SK-N-SH (cell line): Measurements from ENCODE around the gene KRT80. TPM values are rescaled to one million over a fixed set of nuclear protein-coding genes. Genes with fewer than 3 reads are reported as not detected.

Source experiments
- CTCF ChIA-PET: fragments of 300-600, 350-600 bp; formaldehyde crosslinking; extraction: SDS; loops from one replicate; lab custom pipeline; 2021; lab: Yijun Ruan, JAX
- POLR2A ChIA-PET: fragments of 350-600 bp; sonication (Branson Sonifier 250); formaldehyde crosslinking; extraction: SDS; loops from one replicate; lab custom pipeline; 2020; ENCODE audit warnings: antibody characterized with exemption, inconsistent platforms; lab: Yijun Ruan, JAX
- DNase-seq: peaks from one replicate; pipeline ENCODE4 v3.0.0; 2012
- H2AFZ ChIP-seq: fragments of 200-600 bp; sonication (generic); 2 replicates; pipeline ENCODE4 v1.8.1; 2016; ENCODE audit warnings: antibody characterized with exemption, mild to moderate bottlenecking, low read depth
- H3F3A ChIP-seq: fragments of 200-600 bp; sonication (generic); replicated peaks from 2 replicates; pipeline ENCODE3; 2016; ENCODE audit warnings: antibody characterized with exemption, mild to moderate bottlenecking; ENCODE audit not compliant: insufficient read depth
- H3K27ac ChIP-seq, 2 experiments: fragments of 200-500 bp in 1 of 2; fragments of 200-600 bp in 1 of 2; sonication (Bioruptor generic) in 1 of 2; sonication (generic), shearing (Covaris generic) in 1 of 2; 2 replicates each; pipeline versions ENCODE4 v1.5.1 to v1.6.1; 2014 to 2016; ENCODE audit warnings: low read depth in 2 of 2, inconsistent platforms in 1 of 2, low read length in 1 of 2, mild to moderate bottlenecking in 1 of 2, mixed read lengths in 1 of 2
- H3K27me3 ChIP-seq: fragments of 200-600 bp; sonication (generic), shearing (Covaris generic); 2 replicates; pipeline ENCODE4 v1.6.1; 2016; ENCODE audit warnings: mixed run types; ENCODE audit not compliant: insufficient read depth
- H3K36me3 ChIP-seq, 2 experiments: fragments of 200-500 bp in 1 of 2; fragments of 200-600 bp in 1 of 2; sonication (Bioruptor generic) in 1 of 2; sonication (generic) in 1 of 2; replicated peaks in 1 of 2; 2 replicates each; pipeline versions ENCODE3 to v1.5.1; 2014 to 2016; ENCODE audit warnings: low read length in 1 of 2, mild to moderate bottlenecking in 1 of 2; ENCODE audit not compliant: insufficient read depth in 2 of 2, control insufficient read depth in 1 of 2
- H3K4me1 ChIP-seq, 2 experiments: fragments of 200-500 bp in 1 of 2; fragments of 200-600 bp in 1 of 2; sonication (Bioruptor generic) in 1 of 2; sonication (generic), shearing (Covaris generic) in 1 of 2; 2 replicates each; pipeline versions ENCODE4 v1.5.1 to v1.6.1; 2014 to 2016; ENCODE audit warnings: low read depth in 1 of 2, low read length in 1 of 2, mixed run types in 1 of 2; ENCODE audit not compliant: insufficient read depth in 2 of 2, control insufficient read depth in 1 of 2
- H3K4me2 ChIP-seq: fragments of 200-600 bp; sonication (generic), shearing (Covaris generic); 2 replicates; pipeline ENCODE4 v1.6.1; 2017; ENCODE audit warnings: mixed run types
- H3K4me3 ChIP-seq, 2 experiments: fragments of 200-500 bp in 1 of 2; fragments of 200-600 bp in 1 of 2; sonication (Bioruptor generic) in 1 of 2; sonication (generic), shearing (Covaris generic) in 1 of 2; 2 replicates each; pipeline versions ENCODE4 v1.5.1 to v1.8.1; 2014 to 2016; ENCODE audit warnings: low read depth in 2 of 2, inconsistent platforms in 1 of 2, low read length in 1 of 2, mild to moderate bottlenecking in 1 of 2, mixed read lengths in 1 of 2, moderate library complexity in 1 of 2
- H3K79me2 ChIP-seq: fragments of 200-600 bp; sonication (generic); 2 replicates; pipeline ENCODE4 v1.8.1; 2017; ENCODE audit warnings: mild to moderate bottlenecking; ENCODE audit not compliant: insufficient read depth
- H3K9ac ChIP-seq: fragments of 200-600 bp; sonication (generic); 2 replicates; pipeline ENCODE4 v1.6.1; 2017; ENCODE audit warnings: mixed run types
- H3K9me2 ChIP-seq: fragments of 200-600 bp; sonication (generic); 2 replicates; pipeline ENCODE4 v1.6.1; 2017; ENCODE audit warnings: mixed run types
- H3K9me3 ChIP-seq: fragments of 200-600 bp; sonication (generic); 2 replicates; pipeline ENCODE4 v1.6.1; 2017; ENCODE audit warnings: mixed run types, mild to moderate bottlenecking, moderate library complexity
- H4K20me1 ChIP-seq: fragments of 200-600 bp; sonication (generic); 2 replicates; pipeline ENCODE4 v1.6.1; 2017; ENCODE audit warnings: mild to moderate bottlenecking, mixed run types; ENCODE audit not compliant: insufficient read depth
- CHD2 ChIP-seq: fragments of 150-350 bp; IDR thresholded peaks from 2 replicates; pipeline ENCODE4 v1.6.1; 2018; ENCODE audit warnings: low read length; ENCODE audit not compliant: partially characterized antibody
- CTCF ChIP-seq: fragments of 200-600 bp; sonication (generic); IDR thresholded peaks from 2 replicates; pipeline ENCODE4 v1.6.1; 2017; ENCODE audit warnings: antibody characterized with exemption, mild to moderate bottlenecking, moderate library complexity
- ELF1 ChIP-seq: IDR thresholded peaks from 2 replicates; pipeline ENCODE4 v1.4.0; 2012
- EP300 ChIP-seq, 2 experiments: IDR thresholded peaks; 2 replicates each; pipeline versions ENCODE4 v1.4.0 to v1.6.1; 2012; ENCODE audit warnings: borderline replicate concordance in 1 of 2, low read depth in 1 of 2, low read length in 1 of 2
- FOXM1 ChIP-seq: IDR thresholded peaks from 2 replicates; pipeline ENCODE4 v1.4.0; 2012; ENCODE audit warnings: low read depth, mild to moderate bottlenecking
- GABPA ChIP-seq: IDR thresholded peaks from 2 replicates; pipeline ENCODE4 v1.4.0; 2012; ENCODE audit warnings: low read depth, mild to moderate bottlenecking
- GATA2 ChIP-seq: sonication (generic); formaldehyde crosslinking; IDR thresholded peaks from 2 replicates; pipeline ENCODE4 v1.5.0; 2020; ENCODE audit warnings: mild to moderate bottlenecking, missing genetic modification reagents
- MXI1 ChIP-seq: IDR thresholded peaks from 2 replicates; pipeline ENCODE4 v1.6.1; 2012; ENCODE audit warnings: mild to moderate bottlenecking, low read depth, low read length, improper control_type of control experiment
- NFIC ChIP-seq: IDR thresholded peaks from 2 replicates; pipeline ENCODE4 v1.4.0; 2012; ENCODE audit warnings: borderline replicate concordance
- PBX3 ChIP-seq: IDR thresholded peaks from 2 replicates; pipeline ENCODE4; 2012
- RCOR1 ChIP-seq: fragments of 150-350 bp; IDR thresholded peaks from 2 replicates; pipeline ENCODE4 v1.6.1; 2017; ENCODE audit warnings: antibody characterized with exemption, low read length
- REST ChIP-seq: IDR thresholded peaks from 2 replicates; pipeline ENCODE4 v1.6.1; 2012; ENCODE audit warnings: mild to moderate bottlenecking, low read depth, low read length, moderate library complexity
- RFX5 ChIP-seq: IDR thresholded peaks from 2 replicates; pipeline ENCODE4 v1.6.1; 2012; ENCODE audit warnings: mild to moderate bottlenecking, improper control_type of control experiment, low read length
- RXRA ChIP-seq: IDR thresholded peaks from 2 replicates; pipeline ENCODE4 v1.4.0; 2012; ENCODE audit warnings: low read depth, mild to moderate bottlenecking, borderline replicate concordance
- SIN3A ChIP-seq: IDR thresholded peaks from 2 replicates; pipeline ENCODE4 v1.6.1; 2012; ENCODE audit warnings: low read depth, mild to moderate bottlenecking, low read length, moderate library complexity, borderline replicate concordance
- SMC3 ChIP-seq: IDR thresholded peaks from 2 replicates; pipeline ENCODE4 v1.6.1; 2012; ENCODE audit warnings: low read depth, low read length, improper control_type of control experiment
- TCF12 ChIP-seq: IDR thresholded peaks from 2 replicates; pipeline ENCODE4 v1.4.0; 2012
- WGBS: methylation state at CpG from one replicate; pipeline ENCODE4 v1.1.6; 2017; ENCODE audit warnings: low lambda C conversion rate; 5-methylcytosine and 5-hydroxymethylcytosine counted together
- polyA plus RNA-seq, 3 experiments: library from polyadenylated mRNA; depleted of rRNA; stranded (reverse); fragments of >200 nt; gene quantifications; 2 replicates each; pipeline ENCODE4 v1.2.3, GENCODE V29; 2012

The KRT80 gene
- polyA plus RNA-seq, 1 of the 3 experiments (the other 2 are of a cell fraction): 14.9 TPM

GRCh38 chr12:52125476-52125900 is 66.3 kb downstream of the KRT80 start (continued):
- TF ChIP-seq RCOR1 (no peak), MXI1 (no peak), NFIC (no peak)

GRCh38 chr12:52123487-52124186 is 68.2 kb downstream of the KRT80 start:
- CTCF ChIA-PET: interaction anchor here (0.5 to 13.5 kb wide), 11 partner anchors 9 to 762 kb away, joined by 3 to 247 read pairs (median 4); no protein-coding TSS in a partner anchor
- 66% methylated on average over 8 of the region's 8 CpGs for WGBS
- no peaks in the 10 kb centered on the region for H3K79me2 ChIP-seq
- H3K27me3 ChIP-seq: no peaks in the 10 kb centered on the region; the same call in 1 of the 2 replicates
- H4K20me1 ChIP-seq: no peaks in the 10 kb centered on the region
- POLR2A ChIA-PET: no interaction called here
- H2AFZ ChIP-seq: no peak overlapping the region
- TF ChIP-seq FOXM1 (no peak), REST (no peak), RFX5 (no peak), NFIC (no peak), MXI1 (no peak), CTCF (no peak)
- TF ChIP-seq, all 33 proteins: peak for 0
- peak; percentile 3 for DNase-seq
- Histone ChIP-seq H3K9me2 (no peaks in the 10 kb centered on the region), H3K4me3 (no peak overlapping the region), H3K4me2 (no peak overlapping the region), H3F3A (peaks cover 4% of the 10 kb centered on the region), H3K36me3 (no peaks in the 10 kb centered on the region), H3K9me3 (no peaks in the 10 kb centered on the region), H3K9ac (no peak overlapping the region), H3K27ac (no peak overlapping the region), H3K4me1 (peaks cover 0 to 26% of the 10 kb centered on the region in 2 experiments; a peak in 1 of 4 replicates)

GRCh38 chr12:52122904-52123303 is 68.9 kb downstream of the KRT80 start:
- POLR2A ChIA-PET: no interaction called here
- peaks cover 0 to 26% of the 10 kb centered on the region in 2 experiments; a peak in 1 of 4 replicates for H3K4me1 ChIP-seq
- 61% methylated on average over 7 of the region's 7 CpGs for WGBS
- H3F3A ChIP-seq: peaks cover 4% of the 10 kb centered on the region
- H3K79me2 ChIP-seq: no peaks in the 10 kb centered on the region
- H4K20me1 ChIP-seq: no peaks in the 10 kb centered on the region
- no peak overlapping the region for H3K4me3 ChIP-seq
- H3K36me3 ChIP-seq: no peaks in the 10 kb centered on the region
- CTCF ChIA-PET: interaction anchor here (0.6 to 13.5 kb wide), 14 partner anchors 10 to 763 kb away, joined by 3 to 247 read pairs (median 4); no protein-coding TSS in a partner anchor
- no peak overlapping the region for H3K4me2 ChIP-seq
- no peaks in the 10 kb centered on the region for H3K9me2 ChIP-seq
- H3K27ac ChIP-seq: no peak overlapping the region
- H3K9ac ChIP-seq: no peak overlapping the region
- no peaks in the 10 kb centered on the region for H3K9me3 ChIP-seq
- H2AFZ ChIP-seq: no peak overlapping the region
- H3K27me3 ChIP-seq: no peaks in the 10 kb centered on the region; the same call in 1 of the 2 replicates
- DNase-seq: no peak
- TF ChIP-seq SIN3A (no peak), GABPA (no peak), RXRA (no peak), ELF1 (no peak), EP300 (IDR thresholded peaks at IDR 0.05; ENCODE audit: borderline replicate concordance in 1 of 2, low read depth in 1 of 2, low read length in 1 of 2) (no peak), GATA2 (CRISPR knock-in tag) (no peak), CHD2 (no peak), PBX3 (no peak), SMC3 (no peak), TCF12 (no peak)
